GM19193 (cell line): ENCODE measurements around the gene SPANXN4.

Source experiments
- POLR2A ChIP-seq: IDR thresholded peaks from 4 replicates; pipeline ENCODE4 v1.6.1; 2011; ENCODE audit not compliant: insufficient read depth, insufficient read length; ENCODE audit errors: extremely low read depth

The SPANXN4 gene, protein sequence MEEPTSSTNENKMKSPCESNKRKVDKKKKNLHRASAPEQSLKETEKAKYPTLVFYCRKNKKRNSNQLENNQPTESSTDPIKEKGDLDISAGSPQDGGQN

DNA sequence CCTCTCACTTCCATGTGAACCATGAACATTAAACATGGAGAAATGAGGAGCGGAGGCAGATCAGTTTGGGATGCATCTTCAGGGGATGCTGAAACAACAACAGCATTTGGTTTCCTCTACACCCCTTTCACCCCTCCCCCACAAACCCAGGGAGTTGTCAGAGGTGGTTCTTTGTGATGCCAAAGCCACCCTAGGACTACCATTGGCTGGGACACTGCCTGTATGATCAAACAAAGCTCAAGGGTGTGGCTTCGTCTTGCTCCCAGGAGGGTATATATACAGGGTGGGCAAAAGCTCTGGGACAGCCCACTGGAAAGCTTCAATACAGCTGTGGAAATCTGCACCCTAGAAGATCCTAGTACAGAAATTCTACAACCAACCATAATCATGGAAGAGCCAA is at the start of gene SPANXN4:
Gene SPANXN4 (plus strand): TSS at position 301 of the 400 bp plus-strand sequence. CDS start 87 bp downstream, at position 388.
- no peak for TF ChIP-seq POLR2A

DNA sequence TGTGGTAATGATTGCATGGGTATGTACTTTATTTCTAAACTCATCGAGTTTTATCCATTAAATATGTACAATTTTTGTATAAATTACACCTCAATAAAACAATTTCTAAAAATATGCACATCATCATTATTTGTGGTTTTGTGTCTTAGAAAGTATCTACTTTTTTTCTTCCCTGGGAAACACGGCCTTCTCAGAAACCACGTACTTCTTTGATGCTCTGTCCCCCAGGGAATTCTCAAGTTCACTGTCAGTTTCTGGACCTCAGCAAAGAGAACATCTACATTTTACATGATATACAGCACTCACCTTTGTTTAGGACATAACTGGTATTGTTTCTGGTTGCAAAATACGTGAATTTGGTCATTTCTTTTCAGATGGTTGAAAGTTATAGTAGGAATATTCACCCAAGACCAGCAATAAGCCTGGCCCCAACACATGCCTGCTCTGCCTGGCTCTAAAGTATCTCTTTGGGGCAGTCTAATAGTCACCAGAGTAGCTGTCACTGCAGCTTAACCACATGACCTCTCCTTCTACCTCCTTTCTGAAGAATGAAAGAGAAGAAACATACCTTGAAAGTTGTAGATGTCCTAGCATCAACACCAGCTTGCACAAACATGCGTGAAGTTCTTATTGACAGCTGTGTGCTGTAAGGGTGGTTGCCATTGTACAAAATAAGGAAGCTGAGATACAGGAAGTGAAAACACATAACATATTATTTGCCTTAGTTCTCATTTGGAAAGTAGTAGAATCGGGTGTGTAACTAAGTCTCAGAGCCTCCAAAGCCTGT is 48.4 kb upstream of the SPANXN4 start:
- no peak for TF ChIP-seq POLR2A

DNA sequence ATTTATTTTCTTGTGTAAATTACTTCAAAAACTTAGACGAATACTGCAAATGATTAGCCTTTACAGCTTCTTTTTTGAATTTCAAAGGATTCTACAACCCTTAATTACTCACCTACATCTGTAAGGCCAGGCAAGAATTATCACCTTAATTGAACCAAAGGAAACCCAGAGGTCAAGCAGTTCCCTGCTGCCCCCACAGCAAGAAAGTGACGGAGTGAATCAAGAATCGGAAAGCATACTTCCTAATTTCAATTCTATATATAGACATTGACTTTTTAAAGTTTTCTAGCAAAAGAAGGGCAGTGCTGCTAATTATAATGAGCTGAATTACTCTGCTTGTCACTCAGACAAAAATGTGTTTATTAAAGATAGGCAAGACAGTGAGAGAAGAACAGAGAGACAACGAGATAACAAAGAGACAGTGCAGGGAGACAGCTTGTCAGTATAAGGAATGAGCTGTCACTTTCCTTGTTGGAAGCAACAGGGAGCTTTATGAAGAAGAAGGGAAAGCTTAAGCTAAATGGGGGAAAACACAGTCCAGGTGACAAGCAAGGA is 47.5 kb upstream of the SPANXN4 start:
- TF ChIP-seq POLR2A = no peak

DNA sequence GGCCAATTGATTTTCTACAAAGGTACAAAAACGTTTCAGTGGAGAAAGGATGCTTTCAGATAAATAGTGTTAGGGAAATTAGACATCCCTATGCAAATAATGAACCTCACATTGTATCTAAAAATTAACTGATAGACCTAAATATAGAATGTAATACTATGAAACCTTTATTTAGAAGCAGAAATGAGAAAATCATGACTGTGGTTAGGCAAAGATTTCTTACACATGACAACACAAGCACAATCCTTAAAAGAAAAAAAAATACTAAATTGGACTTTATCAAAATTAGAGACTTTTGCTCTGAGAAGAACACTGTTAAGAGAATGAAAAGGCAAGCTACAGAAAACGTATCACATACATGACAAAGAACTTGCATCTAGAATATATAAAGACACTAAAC is 43.0 kb upstream of the SPANXN4 start:
- no peak for TF ChIP-seq POLR2A

DNA sequence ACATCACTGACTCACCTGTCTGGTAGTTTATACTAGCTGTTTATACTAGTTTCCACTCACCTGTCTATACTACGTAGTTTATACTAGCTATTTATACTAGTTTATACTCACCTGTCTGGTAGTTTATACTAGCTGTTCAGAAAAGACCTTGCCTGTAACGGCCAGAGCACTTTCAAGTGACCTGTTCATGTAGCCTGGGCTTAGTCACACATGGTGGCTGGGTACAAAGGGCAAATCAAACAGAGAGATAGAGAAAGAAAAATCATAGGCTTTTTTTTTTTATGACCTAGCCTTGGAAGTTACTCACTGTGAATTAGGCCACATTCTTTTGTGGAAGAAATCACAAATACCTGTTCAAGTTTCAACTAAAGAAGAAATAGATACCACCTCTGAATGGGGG is 30.7 kb upstream of the SPANXN4 start:
- no peak for TF ChIP-seq POLR2A

DNA sequence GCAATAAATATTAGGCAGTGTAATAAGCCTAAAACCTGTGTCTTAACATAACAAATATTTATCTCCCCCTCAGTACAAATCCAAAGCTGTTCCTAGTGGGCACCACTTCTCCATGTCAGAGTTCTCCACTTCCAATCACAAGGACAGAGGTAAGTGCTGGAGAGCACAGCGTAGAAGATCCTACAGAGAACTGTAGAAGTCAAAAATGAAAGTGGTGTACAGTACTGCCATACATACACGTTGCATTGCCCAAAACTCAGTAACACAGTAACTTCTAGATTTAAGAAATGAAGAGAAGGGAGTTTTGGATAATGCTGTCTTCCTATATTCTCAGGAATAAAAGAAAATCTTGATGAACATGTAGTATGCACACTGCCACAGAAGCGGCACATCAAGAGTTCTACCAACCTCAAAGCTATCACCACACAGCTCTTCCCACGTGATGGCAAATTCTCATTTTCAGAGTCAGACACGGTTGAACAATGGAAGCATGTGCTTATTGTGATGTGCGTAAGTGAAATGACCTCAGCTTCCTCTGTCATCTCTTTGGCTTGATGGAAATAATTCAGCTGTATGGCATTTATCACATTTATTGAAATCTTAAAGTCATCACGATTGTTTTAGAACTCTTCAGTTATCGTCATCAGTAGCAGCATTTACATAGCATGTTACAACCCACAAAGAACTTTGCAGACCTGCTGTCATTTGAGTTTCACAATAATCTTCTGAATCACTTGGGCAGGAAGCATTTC is 27.1 kb upstream of the SPANXN4 start:
- no peak for TF ChIP-seq POLR2A

DNA sequence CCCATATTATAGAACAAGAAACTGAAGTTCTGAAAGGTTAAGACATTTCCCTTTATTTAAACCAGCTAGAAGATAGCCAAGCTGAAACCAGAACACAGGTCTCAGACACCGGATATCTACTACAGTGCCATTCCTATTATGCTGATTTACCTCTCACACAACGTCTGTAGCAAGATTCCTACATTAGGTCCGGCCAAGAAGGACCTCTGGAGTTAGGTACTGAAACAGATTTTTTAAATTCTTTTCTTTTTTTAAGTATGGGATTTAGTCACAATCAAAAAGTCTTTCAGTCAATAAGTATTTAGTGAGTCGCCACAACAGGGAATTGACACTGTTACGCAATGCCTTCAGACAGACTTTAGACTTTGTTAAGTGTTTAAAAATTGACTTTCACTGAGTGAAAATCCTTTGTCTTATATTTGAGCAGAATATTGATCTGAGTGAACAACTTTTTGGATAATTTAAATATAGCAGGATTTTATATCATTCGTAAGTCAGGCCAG is 26.5 kb upstream of the SPANXN4 start:
- no peak for TF ChIP-seq POLR2A

DNA sequence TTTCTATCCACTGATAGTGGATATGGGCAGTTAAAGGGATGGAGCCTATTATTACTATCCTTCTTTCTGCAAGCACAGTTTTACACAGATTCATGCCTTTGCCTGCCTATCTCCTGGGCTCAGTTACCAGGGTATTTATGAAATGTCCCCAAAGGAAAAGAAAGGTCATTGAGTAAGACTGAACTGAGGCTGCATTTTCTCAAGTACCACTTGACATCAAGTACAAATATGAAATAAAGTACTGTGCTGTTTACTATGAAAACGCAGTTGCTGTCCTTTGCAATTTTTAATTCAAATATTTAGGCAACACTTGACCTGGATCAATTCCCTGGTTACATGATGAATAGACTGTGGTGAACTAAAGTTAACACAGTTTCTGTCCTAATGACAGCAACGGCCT is 23.5 kb upstream of the SPANXN4 start:
- TF ChIP-seq POLR2A = no peak

DNA sequence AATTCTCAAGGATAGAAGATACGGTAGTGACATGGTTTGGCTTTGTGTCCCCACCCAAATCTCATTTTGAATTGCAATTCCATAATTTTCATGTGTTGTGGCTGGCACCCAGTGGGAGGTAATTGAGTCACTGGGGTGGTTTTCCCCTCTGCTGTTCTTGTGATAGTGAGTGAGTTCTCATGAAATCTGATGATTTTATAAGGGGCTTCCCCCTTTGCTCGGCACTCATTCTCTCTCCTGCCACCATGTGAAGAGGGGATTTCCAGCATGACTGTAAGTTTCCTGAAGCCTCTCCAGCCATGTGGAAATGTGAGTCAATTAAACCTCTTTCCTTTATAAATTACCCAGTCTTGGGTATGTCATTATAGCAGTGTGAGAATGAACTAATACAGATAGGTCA is 8.5 kb upstream of the SPANXN4 start:
- no peak for TF ChIP-seq POLR2A

DNA sequence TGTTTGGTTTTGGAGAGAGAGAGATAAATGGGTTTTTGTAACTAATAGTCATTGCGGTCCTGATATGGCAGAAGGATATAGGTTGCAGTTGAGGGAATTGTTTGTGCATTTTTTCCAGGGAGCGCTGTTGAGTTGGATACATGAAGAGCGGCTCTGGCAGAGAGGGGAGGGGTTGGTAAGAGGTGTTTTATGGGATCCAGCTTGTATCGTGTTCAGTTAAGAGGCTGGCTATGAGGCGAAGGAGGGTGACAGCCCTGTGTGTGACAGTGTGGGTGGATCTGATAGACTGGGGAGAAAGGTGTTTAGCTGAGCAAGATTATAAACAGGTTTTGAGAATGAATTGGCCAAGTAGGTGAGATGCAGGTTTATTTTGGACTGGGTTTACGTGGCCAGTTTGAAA is 1.5 kb downstream of the SPANXN4 start:
- no peak for TF ChIP-seq POLR2A

DNA sequence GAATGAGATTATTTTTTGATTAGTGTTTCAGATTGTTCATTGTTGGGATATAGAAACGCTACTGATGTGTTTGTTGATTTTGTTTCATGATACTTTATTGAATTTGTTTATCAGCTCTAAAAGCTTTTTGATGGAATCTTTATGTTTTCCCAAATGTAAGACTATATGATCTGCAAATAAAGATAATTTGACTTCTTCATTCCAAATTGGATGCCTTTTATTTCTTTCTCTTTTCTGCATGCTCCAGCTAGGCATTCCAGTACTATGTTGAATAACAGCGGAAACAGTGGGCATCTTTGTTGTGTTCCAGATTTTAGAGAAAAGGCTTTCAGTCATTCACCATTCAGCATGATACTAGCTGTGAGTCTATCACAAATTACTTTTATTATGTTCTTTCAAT is 21.8 kb downstream of the SPANXN4 start:
- no peak for TF ChIP-seq POLR2A

DNA sequence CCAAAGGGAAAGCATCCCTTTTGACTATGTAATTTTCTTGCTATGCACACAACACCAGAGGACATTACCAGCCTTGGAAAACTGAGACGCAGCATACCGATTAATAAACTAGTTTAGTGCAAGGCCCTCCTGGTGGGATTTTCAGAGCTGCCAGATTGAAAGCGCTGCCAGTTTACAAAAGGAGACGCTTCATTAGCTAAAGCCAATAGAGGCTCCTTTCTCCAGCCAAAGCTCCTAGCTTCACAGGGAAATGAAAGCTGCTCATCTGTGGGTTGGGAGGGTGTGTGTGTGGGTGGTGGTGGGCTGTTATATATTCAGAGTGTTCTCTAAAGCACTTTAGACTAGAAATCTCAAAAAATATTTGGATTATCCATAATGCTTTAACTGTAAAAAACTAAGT is 32.4 kb downstream of the SPANXN4 start:
- no peak for TF ChIP-seq POLR2A

DNA sequence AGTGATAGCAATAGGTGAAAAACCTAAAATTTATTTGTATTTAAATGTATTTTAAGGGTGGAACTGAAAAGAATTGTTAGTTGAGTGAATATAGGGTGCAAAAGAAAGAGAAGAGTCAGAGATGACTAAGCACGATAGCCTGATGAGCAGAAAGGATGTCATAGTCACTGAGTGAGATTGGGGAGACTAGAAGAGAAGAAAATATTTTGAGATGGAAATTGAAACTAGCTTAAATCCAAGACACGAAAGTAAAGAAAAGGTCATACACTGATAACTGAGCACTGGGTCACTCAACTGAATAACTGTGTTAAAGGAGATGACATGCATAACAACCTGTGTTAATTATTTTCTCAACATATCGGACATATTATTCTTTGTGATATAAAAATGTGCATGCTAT is 55.5 kb downstream of the SPANXN4 start:
- no peak for TF ChIP-seq POLR2A

DNA sequence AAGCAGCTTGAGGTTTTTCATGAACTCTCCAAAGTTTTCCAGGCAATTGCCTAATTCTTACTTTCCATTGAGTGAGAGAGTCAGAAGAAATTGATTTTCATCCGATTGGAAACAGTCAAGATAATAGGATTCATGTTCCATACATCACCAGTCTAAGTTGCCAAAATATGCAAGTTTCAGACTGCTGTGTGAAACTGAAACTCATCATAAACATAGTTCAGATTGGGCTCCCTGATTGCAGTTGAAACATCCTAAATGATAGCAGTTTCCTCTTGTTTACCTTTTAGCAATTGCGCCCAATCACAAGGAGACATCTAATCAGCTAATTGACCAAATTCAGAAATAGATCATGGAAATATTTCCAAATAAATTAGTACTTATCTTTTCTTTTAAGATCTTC is 56.8 kb downstream of the SPANXN4 start:
- TF ChIP-seq POLR2A = no peak
